BJ (cell line): ENCODE data around the gene ST3GAL4. TPM values are rescaled to one million over a fixed set of nuclear protein-coding genes. Genes with fewer than 3 reads are reported as not detected.
A peak's percentile ranks its signal among the peaks of the same experiment; 100 is the strongest.
"Not testable (repeated sequence)": the region's sequence is repeated elsewhere in the genome, so short reads cannot be mapped to it uniquely, and the experiment has no call there.

Experiments
- CTCF ChIA-PET: fragments of 350-600 bp; formaldehyde crosslinking; extraction: SDS; loops from one replicate; lab custom pipeline; 2021; ENCODE audit warnings: antibody characterized with exemption, inconsistent platforms; lab: Yijun Ruan, JAX
- POLR2A ChIA-PET: fragments of 300-600 bp; sonication (Branson Sonifier 250); formaldehyde crosslinking; extraction: SDS; loops from one replicate; lab custom pipeline; 2021; ENCODE audit warnings: antibody characterized with exemption; lab: Charles Lee
- DNase-seq: peaks from one replicate; pipeline ENCODE4 v3.0.0-alpha.2; 2011; ENCODE audit warnings: low read depth
- H3K27me3 ChIP-seq: 2 replicates; pipeline ENCODE4 v1.6.0; 2011; ENCODE audit warnings: low read length; ENCODE audit not compliant: control insufficient read depth, insufficient read depth
- H3K36me3 ChIP-seq: 2 replicates; pipeline ENCODE4 v1.5.1; 2011; ENCODE audit warnings: low read length; ENCODE audit not compliant: control insufficient read depth, insufficient read depth
- H3K4me3 ChIP-seq: 2 replicates; pipeline ENCODE4 v1.5.1; 2011; ENCODE audit warnings: low read depth, mild to moderate bottlenecking, control low read depth, low read length
- CTCF ChIP-seq: IDR thresholded peaks from 2 replicates; pipeline ENCODE4 v1.5.1; 2011; ENCODE audit warnings: low read depth, mild to moderate bottlenecking, control low read depth, inconsistent platforms, low read length, moderate library complexity; ENCODE audit not compliant: insufficient read depth
- polyA plus RNA-seq: library from polyadenylated mRNA; depleted of rRNA; stranded (reverse); fragments of >200 nt; gene quantifications from 2 replicates; pipeline ENCODE4 v1.2.3, GENCODE V29; 2011

Gene ST3GAL4
- polyA plus RNA-seq, 1 experiment, result 31.8 TPM

DNA sequence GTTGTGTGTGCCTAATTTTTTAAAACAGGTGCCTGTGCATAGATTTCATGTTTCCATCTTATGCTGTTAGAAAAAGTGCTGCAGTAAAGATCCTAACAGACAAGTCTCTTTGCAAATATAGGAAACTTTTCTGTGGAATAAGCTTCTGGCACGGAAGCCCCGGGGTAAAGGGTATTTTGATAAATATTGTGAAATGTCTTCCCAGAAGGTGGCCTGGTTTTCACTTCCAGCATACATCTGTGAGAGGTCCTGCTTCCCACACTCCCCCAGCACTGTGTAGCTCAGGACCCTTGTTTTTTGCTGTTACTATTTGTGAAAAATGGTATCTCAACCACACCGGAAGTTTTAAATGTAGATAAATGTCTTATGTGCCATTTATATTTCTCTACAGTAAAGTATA lies 14.5 kb downstream of the ST3GAL4 start:
- CTCF ChIA-PET, result interaction anchor here (0.6 to 1.3 kb wide), 4 partner anchors 10 to 46 kb away, joined by 3 to 4 read pairs (median 3); no protein-coding TSS in a partner anchor
- Histone ChIP-seq H3K27me3 (no peaks in the 10 kb centered on the region), H3K4me3 (no peak overlapping the region), H3K36me3 (no peaks in the 10 kb centered on the region)
- no peak for TF ChIP-seq CTCF
- POLR2A ChIA-PET, result no interaction called here
- no peak for DNase-seq

- CTCF ChIA-PET, result interaction anchor here (1.3 kb wide), 1 partner anchor 41 kb away, joined by 4 read pairs; no protein-coding TSS in a partner anchor
- no peaks in the 10 kb centered on the region for H3K36me3 ChIP-seq
- no peak for TF ChIP-seq CTCF
- POLR2A ChIA-PET, result no interaction called here
- H3K27me3 ChIP-seq, result no peaks in the 10 kb centered on the region
- DNase-seq, result no peak
- H3K4me3 ChIP-seq, result no peak overlapping the region
Observed at GRCh38 chr11:126371595-126371994, 16.1 kb downstream of the ST3GAL4 start.

GRCh38 chr11:126373389-126374066 lies 18.0 kb downstream of the ST3GAL4 start:
- H3K4me3 ChIP-seq, H3K36me3 ChIP-seq, H3K27me3 ChIP-seq, CTCF ChIA-PET, DNase-seq, POLR2A ChIA-PET: not testable (repeated sequence)

DNA sequence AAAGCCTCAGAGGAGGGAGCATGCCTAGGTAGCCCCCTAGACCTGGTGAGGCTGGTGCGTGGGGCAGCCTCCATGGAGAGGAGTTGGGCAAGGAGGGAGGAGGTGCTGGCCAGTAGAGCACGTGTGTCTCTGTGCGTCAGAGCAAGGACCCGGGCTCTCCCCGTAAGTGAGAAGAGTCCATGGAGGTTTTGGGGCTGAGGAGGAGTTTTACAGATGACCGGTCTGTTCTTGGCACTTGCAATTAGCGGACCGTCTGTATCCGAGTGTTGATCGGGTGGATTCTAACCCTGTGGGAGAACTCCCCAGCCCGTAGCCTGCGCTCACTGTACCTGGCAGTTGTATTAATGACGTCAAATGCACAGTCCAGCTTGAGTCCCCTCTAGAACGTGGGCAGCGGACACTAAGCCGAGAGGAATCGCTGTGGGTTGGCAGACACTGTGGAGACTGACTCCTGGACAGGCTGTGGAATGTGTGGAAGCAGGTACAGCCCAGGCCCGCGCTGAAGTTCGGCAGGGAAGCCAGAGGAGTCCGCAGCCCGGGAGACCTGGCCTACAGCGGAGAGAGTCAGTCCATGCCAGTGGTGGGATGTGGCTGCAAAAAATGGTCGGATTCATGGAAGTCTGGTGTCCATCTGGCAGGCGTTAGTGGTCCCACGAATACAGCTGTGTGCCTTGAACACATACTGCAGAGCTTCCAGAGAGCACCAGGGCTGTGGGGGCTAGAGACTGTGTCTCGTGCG lies 19.2 kb downstream of the ST3GAL4 start:
- POLR2A ChIA-PET, H3K4me3 ChIP-seq, H3K27me3 ChIP-seq, DNase-seq, CTCF ChIA-PET, H3K36me3 ChIP-seq: not testable (repeated sequence)

GRCh38 chr11:126375726-126376125 lies 20.2 kb downstream of the ST3GAL4 start:
- H3K36me3 ChIP-seq, result no peaks in the 10 kb centered on the region
- POLR2A ChIA-PET, result no interaction called here
- CTCF ChIA-PET, result no interaction called here
- H3K4me3 ChIP-seq, result no peak overlapping the region
- no peak for TF ChIP-seq CTCF
- no peaks in the 10 kb centered on the region for H3K27me3 ChIP-seq
- peak; percentile 39 for DNase-seq

GRCh38 chr11:126378763-126379162 lies 23.3 kb downstream of the ST3GAL4 start:
- Histone ChIP-seq H3K27me3 (no peaks in the 10 kb centered on the region), H3K4me3 (no peak overlapping the region), H3K36me3 (no peaks in the 10 kb centered on the region)
- POLR2A ChIA-PET, result no interaction called here
- CTCF ChIA-PET, result no interaction called here
- no peak for TF ChIP-seq CTCF
- no peak for DNase-seq
